GM23338 (cell line): Measurements from ENCODE around the gene CEP295NL. TPM values are rescaled to one million over a fixed set of nuclear protein-coding genes. Genes with fewer than 3 reads are reported as not detected.

ENCODE experiments used
- ATAC-seq: fragments of 200-7000 bp; cut with Tn5 transposase; 3 replicates; pipeline ENCODE4 v1.9.1; 2020
- DNase-seq: peaks from one replicate; pipeline ENCODE4 v3.0.0-alpha.2; 2015; ENCODE audit warnings: low spot score
- H2AFZ ChIP-seq: fragments of 200-600 bp; sonication (generic); 2 replicates; pipeline ENCODE4 v1.8.0; 2016; ENCODE audit warnings: antibody characterized with exemption, mild to moderate bottlenecking, moderate library complexity
- H3F3A ChIP-seq: fragments of 200-600 bp; sonication (generic); replicated peaks from 2 replicates; pipeline ENCODE4 v1.8.0; 2017; ENCODE audit warnings: antibody characterized with exemption, mixed run types, low read depth
- H3K27ac ChIP-seq: fragments of 200-600 bp; sonication (generic); 2 replicates; pipeline ENCODE4 v1.6.1; 2016; ENCODE audit warnings: low read depth
- H3K27me3 ChIP-seq: fragments of 200-600 bp; sonication (generic); 2 replicates; pipeline ENCODE4 v1.8.0; 2016; ENCODE audit warnings: mild to moderate bottlenecking, mixed run types, moderate library complexity; ENCODE audit not compliant: insufficient read depth
- H3K36me3 ChIP-seq: fragments of 200-600 bp; sonication (generic); 2 replicates; pipeline ENCODE4 v1.8.0; 2016; ENCODE audit warnings: mild to moderate bottlenecking; ENCODE audit not compliant: insufficient read depth
- H3K4me1 ChIP-seq: fragments of 200-600 bp; sonication (generic); 2 replicates; pipeline ENCODE4 v1.8.0; 2016; ENCODE audit warnings: mild to moderate bottlenecking, moderate library complexity; ENCODE audit not compliant: insufficient read depth
- H3K4me2 ChIP-seq: fragments of 200-600 bp; sonication (generic); 2 replicates; pipeline ENCODE4 v1.7.1; 2017; ENCODE audit warnings: mixed run types
- H3K4me3 ChIP-seq: fragments of 200-600 bp; sonication (generic); 2 replicates; pipeline ENCODE4 v1.6.1; 2016; ENCODE audit warnings: mixed run types
- H3K79me2 ChIP-seq: fragments of 200-600 bp; sonication (generic); replicated peaks from 2 replicates; pipeline ENCODE4 v1.8.0; 2017; ENCODE audit warnings: mild to moderate bottlenecking; ENCODE audit not compliant: insufficient read depth
- H3K9me2 ChIP-seq: fragments of 200-600 bp; sonication (generic); 2 replicates; pipeline ENCODE4 v1.8.0; 2017; ENCODE audit not compliant: insufficient read depth
- H4K20me1 ChIP-seq: fragments of 200-600 bp; sonication (generic); replicated peaks from 2 replicates; pipeline ENCODE4 v1.8.0; 2017; ENCODE audit warnings: mild to moderate bottlenecking; ENCODE audit not compliant: insufficient read depth
- H3K27ac Mint-ChIP-seq: 2 replicates; pipeline ENCODE4 v1.8.0; 2020; ENCODE audit warnings: inconsistent platforms, mild to moderate bottlenecking, moderate library complexity, mixed read lengths
- H3K27me3 Mint-ChIP-seq: 3 replicates; pipeline ENCODE4 v1.8.0; 2022; ENCODE audit warnings: low read depth, mild to moderate bottlenecking, moderate library complexity, mixed read lengths, inconsistent platforms; ENCODE audit not compliant: insufficient read depth, poor library complexity
- H3K36me3 Mint-ChIP-seq: 3 replicates; pipeline ENCODE4 v1.8.0; 2021; ENCODE audit warnings: low read depth, mild to moderate bottlenecking, inconsistent platforms, moderate library complexity, mixed read lengths
- H3K4me1 Mint-ChIP-seq: 3 replicates; pipeline ENCODE4 v1.8.0; 2020; ENCODE audit warnings: mild to moderate bottlenecking, inconsistent platforms, mixed read lengths
- H3K4me3 Mint-ChIP-seq: 3 replicates; pipeline ENCODE4 v1.8.0; 2021; ENCODE audit warnings: moderate library complexity, mild to moderate bottlenecking, inconsistent platforms, mixed read lengths
- H3K9me3 Mint-ChIP-seq: 3 replicates; pipeline ENCODE4 v1.8.0; 2020; ENCODE audit warnings: moderate library complexity, mild to moderate bottlenecking, inconsistent platforms, mixed read lengths
- ETS1 ChIP-seq: IDR thresholded peaks from 2 replicates; pipeline ENCODE4 v1.6.1; 2016; ENCODE audit warnings: antibody characterized with exemption
- EZH2 ChIP-seq: fragments of 200-600 bp; sonication (generic); IDR thresholded peaks from one replicate; pipeline ENCODE4 v1.8.0; 2017; ENCODE audit warnings: antibody characterized with exemption, mild to moderate bottlenecking, low read depth; ENCODE audit not compliant: unreplicated experiment
- EZH2phosphoT487 ChIP-seq: fragments of 200-600 bp; sonication (generic); IDR thresholded peaks from one replicate; pipeline ENCODE4 v1.8.1; 2018; ENCODE audit warnings: antibody characterized with exemption; ENCODE audit not compliant: unreplicated experiment
- JUNB ChIP-seq: IDR thresholded peaks from one replicate; pipeline ENCODE4 v1.6.1; 2016; ENCODE audit warnings: antibody characterized with exemption; ENCODE audit not compliant: unreplicated experiment
- NANOG ChIP-seq: IDR thresholded peaks from 2 replicates; pipeline ENCODE4 v1.6.1; 2016; ENCODE audit warnings: antibody characterized with exemption, borderline replicate concordance
- POLR2AphosphoS5 ChIP-seq: IDR thresholded peaks from 2 replicates; pipeline ENCODE4 v1.6.1; 2016; ENCODE audit warnings: antibody characterized with exemption, low read depth
- REST ChIP-seq: IDR thresholded peaks from one replicate; pipeline ENCODE4 v1.6.1; 2018; ENCODE audit warnings: antibody characterized with exemption; ENCODE audit not compliant: unreplicated experiment
- STAT1 ChIP-seq: IDR thresholded peaks from one replicate; pipeline ENCODE4 v1.6.1; 2016; ENCODE audit warnings: antibody characterized with exemption; ENCODE audit not compliant: unreplicated experiment
- ZNF114 ChIP-seq: fragments of 250-450 bp; sonication (Bioruptor Pico); IDR thresholded peaks from 2 replicates; pipeline ENCODE4 v1.5.0; 2020; ENCODE audit warnings: mild to moderate bottlenecking, moderate library complexity
- ZNF462 ChIP-seq: fragments of 250-450 bp; sonication (Bioruptor Pico); IDR thresholded peaks from 2 replicates; pipeline ENCODE4 v1.5.0; 2020; ENCODE audit warnings: mild to moderate bottlenecking, moderate library complexity
- polyA plus RNA-seq: library from polyadenylated mRNA; unstranded; fragments of >200 nt; fragmentation: Nextera tagmentation; extraction: Ambion mirVana; gene quantifications from 2 replicates; pipeline ENCODE4 v1.2.1, GENCODE V29; 2016
- total RNA-seq: library from RNA; depleted of rRNA; stranded (reverse); fragments of >200 nt; shearing (Covaris generic); gene quantifications from 2 replicates; pipeline ENCODE4 v1.2.3, GENCODE V29; 2014

The CEP295NL gene
- total and polyA plus RNA-seq, 2 experiments from 2014 or later: 0.69 TPM; not detected in 1

- no peak for TF ChIP-seq REST
- no peak for TF ChIP-seq STAT1
These were observed 30.5 kb downstream of the CEP295NL start (continued) for GRCh38 chr17:78872486-78872885.

GRCh38 chr17:78870621-78871020 lies 32.4 kb downstream of the CEP295NL start:
- Mint-ChIP-seq H3K36me3 (peaks cover 9% of the 10 kb centered on the region), H3K9me3 (no peaks in the 10 kb centered on the region), H3K4me3 (no peak overlapping the region), H3K27ac (no peak overlapping the region), H3K4me1 (peaks cover 4% of the 10 kb centered on the region; the same call in 1 of the 3 replicates), H3K27me3 (peaks cover 6% of the 10 kb centered on the region)
- Histone ChIP-seq H4K20me1 (no peaks in the 10 kb centered on the region; the same call in 1 of the 2 replicates), H3K9me2 (no peaks in the 10 kb centered on the region), H3K4me1 (no peaks in the 10 kb centered on the region), H3K36me3 (no peaks in the 10 kb centered on the region), H3K27ac (no peak overlapping the region), H3K79me2 (no peaks in the 10 kb centered on the region), H3K4me2 (no peak overlapping the region), H2AFZ (no peak overlapping the region), H3K4me3 (no peak overlapping the region), H3K27me3 (no peaks in the 10 kb centered on the region), H3F3A (no peaks in the 10 kb centered on the region)
- ATAC-seq (no peak), DNase-seq (no peak)
- no peak for TF ChIP-seq ZNF114 (CRISPR knock-in tag)
- TF ChIP-seq NANOG: no peak
- no peak for TF ChIP-seq ZNF462
- no peak for TF ChIP-seq EZH2
- no peak for TF ChIP-seq STAT1
- no peak for TF ChIP-seq REST
- no peak for TF ChIP-seq ETS1
- no peak for TF ChIP-seq EZH2phosphoT487
- TF ChIP-seq JUNB: no peak
- TF ChIP-seq POLR2AphosphoS5: no peak
